IPS DF 4.7 (cell line): ENCODE data around the gene PRR7.
"Not testable (repeated sequence)": the region's sequence is repeated elsewhere in the genome, so short reads cannot be mapped to it uniquely, and the experiment has no call there.

Experiments used
- DNase-seq: peaks from one replicate; pipeline ENCODE4 v3.0.0-alpha.2; 2013; ENCODE audit warnings: low spot score; ENCODE audit errors: extremely low read depth

PRR7 gene

DNA sequence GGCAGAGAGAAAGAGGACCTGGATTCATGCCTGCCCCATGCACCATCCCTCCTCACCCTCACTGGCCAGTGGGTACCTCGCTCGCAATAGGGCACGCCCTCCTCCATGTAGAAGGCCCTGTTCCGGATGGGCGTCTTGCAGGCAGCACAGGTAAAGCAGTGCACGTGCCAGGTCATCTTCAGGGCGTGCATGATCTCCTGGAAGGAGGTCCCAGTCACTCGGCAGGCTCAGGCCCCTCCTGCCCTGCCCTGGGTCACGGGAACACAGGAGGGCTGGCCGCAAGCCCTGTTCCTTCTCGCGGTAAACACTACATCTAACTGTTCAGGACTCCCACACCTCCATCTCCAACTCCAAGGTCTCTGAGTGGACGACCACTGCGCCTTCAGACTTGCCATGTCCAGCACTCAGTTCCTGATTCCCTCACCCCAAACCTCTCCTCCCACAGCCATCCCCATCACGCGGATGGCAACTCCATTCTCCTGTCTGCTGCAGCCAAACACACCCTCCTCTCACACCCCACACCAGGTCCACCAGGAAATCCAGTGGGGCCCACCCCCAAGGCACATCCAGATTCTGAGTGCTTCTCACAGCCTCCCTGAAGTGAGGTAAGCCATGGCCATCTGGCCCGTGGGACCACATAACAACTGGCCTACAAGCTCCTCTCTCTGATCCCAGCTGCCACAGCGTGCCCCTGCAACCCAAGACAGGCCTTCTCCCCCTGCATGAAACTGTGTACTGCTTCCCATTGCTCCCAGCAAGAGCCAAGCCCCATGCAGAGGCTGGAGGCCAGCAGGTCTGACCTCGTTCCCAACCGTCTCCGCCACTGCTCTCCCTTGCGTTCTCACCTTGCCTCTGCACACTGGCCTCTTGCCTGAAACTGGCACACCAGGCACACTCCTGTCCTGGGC is 37.6 kb downstream of the PRR7 start:
- no peak for DNase-seq

DNA sequence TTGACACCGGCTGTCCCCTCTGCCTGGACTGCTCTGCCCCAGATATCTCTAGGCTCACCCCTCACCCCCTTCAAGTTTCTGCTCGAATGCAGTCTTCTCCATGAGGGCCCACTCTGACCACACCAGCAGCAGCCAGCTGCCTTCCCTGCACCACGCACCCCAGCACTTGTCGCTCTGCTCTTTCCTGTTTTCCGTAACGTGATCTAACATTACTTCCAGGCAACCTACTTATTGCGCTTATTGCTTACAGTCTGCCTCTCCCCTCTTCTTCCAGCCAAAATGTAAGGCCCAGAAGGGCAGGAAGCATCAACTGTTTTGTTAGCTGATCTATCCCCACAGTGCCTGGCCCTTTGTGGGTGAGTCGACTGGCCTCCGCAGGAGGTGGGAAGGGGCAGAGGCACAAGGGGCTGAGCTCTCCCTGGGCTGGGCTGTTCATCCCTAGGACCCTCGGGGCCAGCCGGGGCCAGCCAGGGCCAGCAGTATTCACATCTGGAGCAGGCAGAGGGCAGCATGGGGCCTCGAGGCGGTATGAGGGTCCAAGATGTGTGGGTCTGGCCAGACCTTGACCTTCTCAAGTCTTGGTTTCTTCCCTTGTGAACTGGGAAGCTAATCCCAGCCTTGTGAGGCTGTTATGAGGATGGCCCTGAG is 38.4 kb downstream of the PRR7 start:
- DNase-seq = no peak

DNA sequence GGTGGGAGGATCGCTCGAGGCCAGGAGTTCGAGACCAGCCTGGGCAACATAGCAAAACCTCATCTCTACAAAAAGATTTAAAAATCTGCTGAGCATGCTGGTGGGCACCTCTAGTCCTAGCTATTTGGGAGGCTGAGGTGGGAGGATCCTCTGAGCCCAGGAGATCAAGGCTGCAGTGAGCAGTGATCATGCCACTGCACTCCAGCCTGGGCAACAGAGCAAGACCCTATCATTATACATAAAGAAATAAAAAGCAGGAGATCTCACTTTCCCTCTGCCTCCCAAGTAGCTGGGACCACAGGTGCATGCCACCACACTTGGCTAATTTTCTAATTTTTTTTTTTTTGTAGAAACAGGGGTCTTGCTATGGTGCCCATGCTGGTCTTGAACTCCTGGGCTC is 39.1 kb downstream of the PRR7 start:
- not testable (repeated sequence) for DNase-seq

DNA sequence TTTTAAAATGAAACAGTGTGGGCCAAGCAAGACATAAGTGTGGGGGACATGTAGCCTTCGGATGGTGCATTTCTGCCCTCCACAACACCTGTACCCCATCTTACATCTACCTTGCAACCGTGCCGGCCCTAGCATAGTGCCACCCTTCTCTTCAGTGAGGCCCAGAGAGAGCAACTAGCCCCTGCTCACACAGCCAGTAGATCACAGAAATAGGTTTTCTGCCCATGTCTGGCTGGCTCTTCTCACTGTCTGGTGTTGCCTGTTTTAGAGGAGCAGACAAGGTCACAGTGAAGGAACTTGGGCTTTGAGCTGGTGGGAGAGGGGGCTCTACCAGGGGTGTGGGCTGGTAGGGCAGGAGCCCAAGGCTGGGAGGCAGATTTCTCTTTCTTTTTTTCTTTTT is 39.6 kb downstream of the PRR7 start:
- no peak for DNase-seq

DNA sequence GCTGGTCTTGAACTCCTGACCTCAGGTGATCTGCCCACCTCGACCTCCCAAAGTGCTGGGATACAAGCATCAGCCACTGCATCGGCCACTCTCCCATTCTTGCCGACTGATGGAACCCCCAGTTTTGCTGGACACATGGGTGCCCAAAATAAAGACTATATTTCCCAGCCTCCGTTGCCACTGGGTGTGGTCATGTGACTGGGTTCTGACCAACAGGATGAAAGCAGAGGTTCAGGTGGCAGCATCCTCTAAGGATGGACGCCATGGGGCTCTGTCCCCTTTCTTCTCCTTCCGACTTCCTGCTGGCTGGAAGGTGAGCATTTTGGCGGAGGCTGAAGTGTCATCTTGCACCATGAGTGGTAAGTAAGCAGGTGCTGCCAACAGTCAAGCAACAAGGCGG is 40.5 kb downstream of the PRR7 start:
- DNase-seq = no peak

DNA sequence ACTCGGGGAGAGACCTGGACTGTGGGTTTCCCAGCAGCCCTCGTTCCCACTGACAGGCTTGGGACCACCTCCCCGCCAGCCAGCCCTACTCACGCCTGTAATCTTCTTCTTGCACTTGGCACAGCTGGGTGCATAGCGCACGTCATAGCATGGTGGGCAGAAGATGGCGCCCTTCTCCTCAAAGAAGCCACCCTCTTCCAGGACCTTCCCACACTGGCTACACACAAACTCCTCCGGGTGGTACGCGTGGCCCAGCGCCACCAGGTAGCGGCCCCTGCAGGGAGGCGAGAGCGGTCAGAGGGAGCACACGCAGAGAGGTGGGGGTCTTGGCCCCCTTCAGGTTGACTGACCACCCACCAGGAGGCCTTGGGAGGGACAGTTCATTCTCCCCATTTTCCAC is 41.4 kb downstream of the PRR7 start:
- DNase-seq = no peak

DNA sequence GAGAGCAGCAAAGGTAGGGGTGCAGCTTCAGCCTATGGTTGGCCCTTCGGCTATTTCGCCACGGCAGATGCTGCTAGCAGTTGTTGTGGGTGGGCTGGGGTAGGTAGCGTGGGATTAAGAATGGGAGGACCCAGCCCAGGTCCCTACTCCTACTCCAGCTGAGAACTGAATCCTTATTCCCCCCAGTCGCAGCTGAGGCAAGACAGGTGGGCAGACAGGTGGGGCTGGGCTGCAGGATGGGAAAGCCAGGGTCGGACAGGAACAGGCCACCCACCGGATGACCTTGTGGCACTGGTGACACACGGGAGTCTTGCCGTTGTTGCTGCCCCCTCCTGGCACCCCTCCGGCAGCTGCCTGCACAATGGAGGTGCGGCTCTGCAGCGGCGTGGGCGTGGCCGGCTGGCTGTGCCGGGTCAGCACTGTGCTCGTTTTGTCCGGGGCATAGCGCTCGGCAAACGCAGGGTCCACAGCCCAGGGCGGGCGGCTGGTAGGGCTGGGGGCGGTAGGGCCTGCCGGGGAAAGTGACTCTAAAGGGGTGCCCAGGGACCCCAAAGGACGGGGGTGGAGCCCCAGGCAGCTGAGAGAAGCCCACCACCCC is 42.6 kb downstream of the PRR7 start:
- DNase-seq = no peak

DNA sequence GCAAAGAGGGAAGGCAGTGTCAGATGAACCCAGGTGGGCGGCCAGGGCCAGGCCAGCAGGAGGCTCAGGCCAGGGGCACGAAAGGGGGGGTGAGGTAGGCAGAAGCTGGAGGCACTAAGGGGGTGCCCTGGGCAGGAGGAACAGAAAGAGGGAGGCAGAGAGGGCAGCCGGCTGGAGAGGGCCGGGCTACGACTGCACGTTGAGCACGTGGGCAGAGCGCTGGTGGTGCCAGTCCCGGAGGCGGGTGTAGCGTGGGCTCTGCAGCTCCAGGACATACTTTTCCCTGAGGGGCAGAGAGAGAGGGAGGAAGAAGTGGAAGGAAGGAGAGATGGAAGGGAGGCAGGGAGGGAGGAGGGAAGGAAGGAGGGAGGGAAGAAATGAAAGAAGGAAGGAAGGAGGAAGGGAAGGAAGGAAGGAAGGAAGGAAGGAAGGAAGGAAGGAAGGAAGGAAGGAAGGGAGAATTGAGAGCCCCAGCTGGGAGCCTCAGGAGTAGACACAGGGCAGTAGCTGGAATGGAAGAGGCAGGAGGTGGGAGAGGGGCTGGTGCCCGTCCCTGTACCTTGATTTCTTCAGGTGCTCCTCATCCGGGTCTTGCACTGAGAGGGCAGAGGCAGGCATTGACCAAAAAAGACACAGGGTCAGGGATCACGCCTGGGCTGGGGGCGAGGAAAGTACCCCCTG is 43.8 kb downstream of the PRR7 start:
- DNase-seq = no peak

DNA sequence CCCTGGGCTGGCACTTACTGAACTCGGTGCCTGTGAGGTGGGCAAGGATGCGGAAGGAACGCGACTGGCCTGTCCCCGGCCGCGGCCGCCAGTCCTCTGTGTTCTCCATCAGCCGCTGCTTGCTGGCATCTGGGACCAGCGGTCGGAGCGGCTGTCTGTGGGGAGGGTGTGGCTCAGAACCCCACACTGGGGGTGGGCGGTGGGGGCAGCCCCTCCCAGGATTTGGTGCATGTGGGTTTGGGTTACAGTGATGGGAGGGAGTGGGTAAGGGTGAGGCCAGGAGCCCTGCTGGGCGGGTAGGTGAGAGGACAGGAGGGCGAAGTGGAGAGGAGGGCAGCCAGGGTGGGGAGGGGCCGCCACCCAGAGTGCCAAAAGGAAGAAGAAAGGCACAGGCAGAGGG is 44.4 kb downstream of the PRR7 start:
- DNase-seq = no peak

DNA sequence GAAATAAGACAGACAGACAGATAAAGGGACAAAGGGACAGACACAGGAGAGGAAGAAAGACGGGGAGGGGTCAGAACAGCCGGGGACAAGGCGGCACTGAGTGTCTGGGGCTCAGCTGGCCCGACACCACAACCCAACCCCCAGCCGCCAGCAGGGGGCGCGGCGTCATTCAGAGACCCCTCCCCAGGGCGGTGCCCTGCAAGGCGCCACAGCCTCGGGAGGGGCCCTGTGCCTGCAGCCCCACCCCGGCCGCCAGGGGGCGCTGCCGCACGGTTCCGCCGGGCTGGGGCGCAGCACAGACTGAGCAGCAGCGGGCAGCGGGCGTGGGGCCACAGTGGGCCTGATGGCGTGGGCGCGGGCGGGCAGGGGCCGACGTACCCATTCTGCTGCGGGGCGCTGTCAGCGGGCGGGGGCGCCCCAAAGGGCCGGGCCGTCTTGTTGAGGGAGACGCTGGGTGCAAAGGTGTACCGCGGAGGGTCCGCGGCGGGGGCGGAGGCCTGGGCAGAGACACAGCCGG is 44.9 kb downstream of the PRR7 start:
- no peak for DNase-seq

DNA sequence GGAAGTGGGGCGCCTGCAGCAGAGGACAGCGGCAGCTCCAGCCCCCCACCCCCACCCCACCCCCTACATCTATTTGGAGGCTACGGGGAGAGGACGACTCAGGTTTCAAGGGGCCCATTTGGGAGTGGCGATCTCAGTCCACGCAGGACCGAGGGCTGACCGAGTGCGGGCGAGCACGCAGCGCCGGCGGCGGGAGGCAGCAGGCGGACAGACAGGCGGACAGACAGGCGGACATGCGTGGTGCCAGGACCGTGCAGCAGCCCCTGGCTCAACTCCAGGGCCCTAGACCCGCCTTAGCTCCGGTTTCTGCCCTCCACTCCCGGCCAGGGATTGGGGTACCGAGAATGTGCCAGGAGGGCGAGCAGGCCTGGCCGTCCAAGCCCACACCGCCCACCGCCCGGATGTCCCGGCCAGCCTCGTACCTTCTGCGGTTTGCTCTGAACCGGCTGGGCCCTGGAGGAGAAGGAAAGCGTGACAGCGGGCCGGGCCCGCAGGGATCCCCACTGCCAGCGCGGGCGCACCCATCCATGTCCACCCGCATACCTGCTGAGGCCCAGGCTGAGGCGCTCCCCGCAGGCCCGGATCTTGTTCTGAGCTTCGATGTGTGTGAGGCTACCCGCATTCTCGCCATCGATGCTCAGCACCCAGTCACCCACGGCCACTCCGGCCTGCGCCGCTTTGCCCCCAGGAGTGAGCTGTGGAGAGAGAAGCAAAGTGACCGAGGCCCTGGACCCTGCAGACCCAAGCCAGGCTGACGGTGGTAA is 45.6 kb downstream of the PRR7 start:
- DNase-seq = no peak

DNA sequence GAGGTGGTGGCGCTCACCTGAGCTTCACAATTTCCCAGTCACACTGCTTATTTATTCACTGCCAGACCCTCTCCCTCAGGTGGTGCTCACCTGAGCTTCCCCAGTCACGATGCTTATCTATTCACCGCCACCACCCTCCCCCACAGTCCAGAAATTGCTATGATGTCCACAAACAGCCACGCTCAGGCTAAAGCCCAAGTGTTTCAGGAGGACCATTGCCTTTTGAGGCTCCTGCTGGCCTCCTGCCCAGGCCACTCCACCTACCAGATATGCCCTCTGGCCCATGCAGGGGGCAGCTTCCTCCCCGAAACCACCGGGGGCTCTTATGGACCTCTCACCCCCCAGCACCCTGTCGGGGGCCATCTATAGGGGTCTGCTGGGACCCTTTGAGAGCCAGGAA is 46.2 kb downstream of the PRR7 start:
- no peak for DNase-seq

DNA sequence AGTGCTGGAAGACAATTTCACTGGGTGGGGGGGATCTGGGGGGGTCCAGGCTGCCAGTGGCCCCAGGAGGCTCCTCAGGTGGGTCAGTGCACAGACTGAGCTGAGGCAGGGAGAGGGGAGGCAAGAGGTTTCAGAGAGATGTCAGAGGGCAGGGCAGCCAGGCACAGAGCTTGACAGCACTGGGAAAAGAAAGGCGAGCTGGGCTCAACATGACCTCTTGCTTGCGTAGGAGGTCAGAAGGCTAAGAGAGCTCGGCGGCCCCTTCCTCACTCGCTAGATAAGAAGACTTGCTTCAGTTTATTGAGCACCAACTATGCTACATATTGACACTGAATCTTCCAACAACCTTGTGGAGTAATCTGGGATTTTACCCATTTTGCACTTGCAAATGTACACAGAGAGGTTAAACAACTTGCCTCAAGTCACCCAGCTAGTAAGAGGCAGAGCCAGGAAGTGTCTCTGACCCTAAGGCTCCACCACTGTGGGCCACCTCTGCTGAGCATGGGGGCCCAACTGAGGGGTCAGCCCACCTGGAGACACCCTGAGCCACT is 47.3 kb downstream of the PRR7 start:
- no peak for DNase-seq

DNA sequence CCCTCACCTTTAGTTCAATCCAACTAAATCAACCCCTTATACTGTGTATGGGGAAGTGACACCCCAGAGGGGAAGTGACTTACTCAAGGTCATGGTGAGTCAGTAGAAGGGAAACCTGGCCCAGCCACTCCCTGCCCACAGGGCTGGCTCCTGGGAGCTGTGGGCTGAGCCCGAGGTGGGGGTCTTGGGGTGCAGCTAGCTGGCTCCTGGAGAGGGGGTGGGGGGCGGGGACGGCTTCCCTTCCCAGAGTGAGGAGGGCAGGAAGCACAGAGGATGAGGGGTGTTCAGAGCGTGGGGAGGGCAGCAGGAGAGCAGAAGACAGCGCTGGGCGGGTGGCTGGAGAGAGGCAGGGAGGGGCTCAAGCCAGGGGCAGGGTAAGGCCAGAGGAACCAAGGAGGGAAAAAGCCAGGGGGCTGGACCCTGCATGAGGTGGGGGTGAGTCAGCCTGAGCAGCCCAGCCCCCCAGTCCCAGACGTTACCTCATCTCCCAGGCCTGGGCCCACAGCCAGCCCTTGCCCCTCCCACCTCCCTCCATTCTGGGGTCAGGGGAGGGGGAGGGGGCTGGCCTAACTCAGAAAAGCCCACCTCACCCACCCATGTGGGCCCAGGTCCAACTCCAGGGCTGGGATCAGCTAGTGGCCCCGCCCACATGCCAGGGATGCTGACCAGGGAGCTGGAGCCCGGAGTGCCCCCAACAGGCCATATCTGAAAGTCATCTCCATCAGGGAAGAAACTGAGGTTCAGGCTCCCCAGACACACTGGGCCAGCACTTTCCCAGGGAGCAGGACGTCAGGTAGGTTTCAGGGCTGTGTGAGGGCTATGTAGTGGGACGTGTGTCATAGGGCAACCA is 48.0 kb downstream of the PRR7 start:
- no peak for DNase-seq

DNA sequence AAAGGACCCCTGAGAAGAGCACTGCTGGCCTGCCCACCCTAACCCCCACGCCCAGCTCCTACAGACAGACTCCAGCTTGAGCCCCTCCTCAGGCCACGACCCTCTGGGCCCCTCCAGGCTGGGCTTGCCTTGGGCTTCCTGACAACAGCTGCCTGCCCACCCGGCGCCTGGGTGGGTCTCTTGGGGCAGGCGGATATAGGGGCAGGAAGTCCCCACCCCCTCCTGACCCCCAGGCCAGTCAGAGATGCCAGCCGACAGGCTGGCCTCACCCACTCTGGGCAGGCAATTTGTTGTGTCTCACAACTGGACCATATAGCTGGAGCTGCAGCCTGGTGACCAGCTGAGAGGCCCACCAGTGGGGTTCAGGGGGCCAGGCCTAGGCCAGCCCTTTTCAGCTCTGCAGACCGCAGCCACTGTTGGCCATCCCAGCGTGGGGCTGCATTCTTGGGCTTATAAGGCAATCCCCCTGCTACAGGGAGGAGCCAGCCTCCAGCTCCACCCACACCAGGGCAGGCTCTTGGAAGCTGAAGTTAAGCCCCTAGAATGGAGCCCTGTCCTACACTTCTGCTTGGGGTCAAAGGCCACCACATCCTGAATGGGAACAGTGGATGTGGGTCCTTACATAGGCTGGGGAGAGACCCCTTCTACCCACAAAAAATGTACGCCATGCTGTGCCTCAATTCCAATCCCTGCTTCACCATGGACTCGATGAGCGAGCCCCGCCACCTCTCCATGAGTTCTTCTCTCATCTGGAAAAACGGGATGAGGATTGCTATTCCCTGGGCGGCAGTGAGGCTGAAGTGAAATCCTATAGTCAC is 48.8 kb downstream of the PRR7 start:
- no peak for DNase-seq

DNA sequence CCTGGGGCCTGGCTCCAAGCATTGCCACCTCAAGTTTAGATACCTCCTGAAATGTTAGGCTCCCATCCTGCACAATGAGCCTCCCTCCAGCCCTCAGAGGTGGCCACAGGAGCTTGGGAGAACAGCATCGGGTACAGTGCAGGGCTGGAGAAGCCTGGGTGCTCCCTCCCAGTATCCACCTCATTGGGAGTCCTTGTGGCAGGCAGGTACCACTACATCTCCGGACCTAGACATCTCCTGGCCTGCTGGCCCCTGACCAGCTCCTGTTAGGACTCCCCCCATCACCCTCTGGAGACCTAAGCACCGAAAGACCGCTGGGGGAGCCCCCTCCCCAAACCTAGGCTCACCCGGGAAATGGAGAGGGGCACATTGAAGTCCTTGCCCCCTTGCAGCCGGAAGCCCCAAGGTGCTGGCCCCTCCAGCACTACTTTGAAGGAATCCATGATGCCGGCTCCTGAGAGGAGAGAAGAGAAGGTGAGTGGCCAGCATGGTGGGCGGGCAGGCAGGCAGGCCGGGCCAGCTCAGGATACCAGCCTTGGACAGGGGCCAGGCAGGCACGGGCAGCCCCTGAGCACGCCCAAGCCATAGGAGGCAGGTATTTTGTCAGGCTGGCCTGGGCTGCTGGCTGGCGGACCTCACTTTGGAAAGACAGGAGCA is 49.6 kb downstream of the PRR7 start:
- DNase-seq = no peak

DNA sequence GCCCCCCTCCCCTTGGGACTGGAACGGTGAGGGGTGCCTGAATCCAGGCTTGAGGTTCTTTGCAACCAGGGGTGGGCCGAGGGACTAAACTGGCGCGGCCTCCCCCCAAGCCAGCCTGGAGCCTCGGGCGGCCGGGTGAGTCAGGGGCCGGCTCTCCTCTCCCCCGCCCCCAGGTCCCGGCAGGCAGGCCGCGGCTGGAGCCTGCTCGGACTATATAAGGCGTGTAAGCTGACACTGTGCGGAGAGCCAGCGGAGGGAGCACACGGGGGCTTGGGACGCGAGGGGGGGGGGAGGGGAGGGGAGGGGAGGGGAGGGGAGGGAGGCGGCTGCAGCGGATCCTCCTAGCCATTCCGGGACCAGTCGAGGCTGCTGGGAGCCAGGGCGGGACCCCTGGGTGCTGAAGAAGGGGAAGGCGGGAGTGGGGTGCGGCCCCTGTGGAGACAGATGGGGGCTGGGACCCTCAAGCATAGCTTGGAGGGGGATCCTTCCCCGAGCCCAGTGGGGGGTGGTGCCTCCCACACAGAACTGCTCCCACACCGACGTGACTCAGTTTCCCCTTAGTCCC is 50.2 kb downstream of the PRR7 start:
- no peak for DNase-seq
